Forelimb muscle (tissue), 1 donor: ENCODE results near the gene NPC1L1. TPM values are rescaled to one million over a fixed set of nuclear protein-coding genes. Genes with fewer than 3 reads are reported as not detected.
"Not testable (repeated sequence)": the region's sequence is repeated elsewhere in the genome, so short reads cannot be mapped to it uniquely, and the experiment has no call there.

Source experiments
- DNase-seq: peaks from one replicate; pipeline ENCODE4 v3.0.0-alpha.2; 2013; ENCODE audit warnings: low read depth
- polyA plus RNA-seq: library from polyadenylated mRNA; unstranded; fragments of 120-200 nt; gene quantifications from one replicate; pipeline ENCODE4 v1.2.1, GENCODE V29; 2013; ENCODE audit not compliant: insufficient read length

Gene NPC1L1
- polyA plus RNA-seq, 1 donor = 0.04 TPM

DNA sequence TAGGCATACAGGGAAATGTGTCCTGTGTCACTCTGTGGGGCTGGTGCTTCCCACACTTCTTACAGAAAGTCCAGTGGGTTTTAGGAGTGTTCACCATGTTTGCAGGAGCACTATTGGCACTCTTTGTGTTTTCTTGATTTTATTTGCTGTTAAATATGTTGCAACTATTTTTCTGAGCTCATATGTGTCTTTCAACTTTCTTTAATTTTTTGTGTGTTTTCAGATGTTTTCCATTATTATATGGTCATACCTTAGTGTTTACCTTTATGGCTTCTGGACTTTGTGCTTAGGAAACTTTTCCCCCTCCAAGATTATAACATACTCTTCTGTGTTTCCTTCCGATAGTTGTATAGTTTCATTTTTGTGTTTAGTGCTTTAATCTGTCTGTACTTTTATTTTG, 29.9 kb downstream of the NPC1L1 start:
- DNase-seq = no peak

DNA sequence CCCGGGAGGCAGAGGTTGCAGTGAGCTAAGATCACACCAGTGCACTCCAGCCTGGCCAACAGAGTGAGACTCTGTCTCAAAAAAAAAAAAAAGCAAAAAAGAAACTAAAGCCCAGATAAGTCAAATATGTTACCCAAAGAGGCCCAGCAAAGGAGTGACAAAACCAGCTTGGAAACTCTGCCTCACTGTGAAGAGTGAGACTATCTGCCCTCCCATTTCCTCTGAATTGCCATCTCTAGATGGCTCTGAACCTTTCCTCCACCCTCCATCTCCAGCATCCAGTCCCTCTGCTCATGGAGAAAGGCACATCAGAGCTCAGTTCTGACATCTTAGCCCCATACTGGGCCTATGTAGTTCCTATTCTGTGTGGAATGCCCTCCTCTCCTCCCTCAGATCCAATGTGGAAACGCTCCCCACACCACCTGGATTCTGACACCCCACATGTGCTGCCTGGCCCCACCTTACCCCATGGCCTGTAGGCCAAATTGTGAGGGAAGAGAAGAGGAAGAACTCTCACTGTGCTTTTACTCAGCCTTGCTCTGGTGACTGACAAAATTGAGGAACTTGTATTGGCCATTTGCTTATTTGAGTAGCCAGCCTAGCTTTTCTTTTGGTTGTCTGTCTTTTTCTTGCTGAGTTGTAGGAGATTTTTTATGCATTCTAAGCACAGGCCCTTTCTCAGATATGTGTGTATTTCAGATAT, 32.7 kb downstream of the NPC1L1 start:
- no peak for DNase-seq

DNA sequence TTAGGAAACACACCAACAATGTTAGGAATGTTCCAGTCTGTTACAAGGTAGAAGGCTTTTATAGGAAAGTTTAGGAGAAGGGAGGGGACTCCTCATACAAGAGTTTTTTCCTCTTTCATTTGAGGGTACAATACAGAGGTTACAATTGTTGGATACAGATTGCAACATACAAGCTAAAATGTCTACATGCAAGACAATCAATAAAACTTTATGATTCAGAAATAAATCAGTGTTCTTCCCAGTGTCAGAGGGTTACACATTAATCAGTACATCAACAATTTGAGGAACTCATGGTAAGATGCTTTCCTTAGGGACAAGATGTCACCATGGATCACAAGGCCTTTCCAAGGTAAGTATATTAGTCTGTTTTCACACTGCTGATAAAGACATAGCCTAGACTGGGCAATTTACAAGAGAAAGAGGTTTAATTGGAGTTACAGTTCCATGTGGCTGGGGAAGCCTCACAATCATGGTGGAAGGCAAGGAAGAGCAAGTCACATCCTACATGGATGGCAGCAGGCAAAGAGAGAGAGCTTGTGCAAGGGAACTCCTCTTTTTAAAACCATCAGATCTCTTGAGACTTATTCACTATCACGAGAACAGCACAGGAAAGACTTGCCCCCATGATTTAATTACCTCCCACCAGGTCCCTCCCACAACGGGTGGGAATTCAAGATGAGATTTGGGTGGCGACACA, 34.4 kb downstream of the NPC1L1 start:
- DNase-seq = not testable (repeated sequence)

DNA sequence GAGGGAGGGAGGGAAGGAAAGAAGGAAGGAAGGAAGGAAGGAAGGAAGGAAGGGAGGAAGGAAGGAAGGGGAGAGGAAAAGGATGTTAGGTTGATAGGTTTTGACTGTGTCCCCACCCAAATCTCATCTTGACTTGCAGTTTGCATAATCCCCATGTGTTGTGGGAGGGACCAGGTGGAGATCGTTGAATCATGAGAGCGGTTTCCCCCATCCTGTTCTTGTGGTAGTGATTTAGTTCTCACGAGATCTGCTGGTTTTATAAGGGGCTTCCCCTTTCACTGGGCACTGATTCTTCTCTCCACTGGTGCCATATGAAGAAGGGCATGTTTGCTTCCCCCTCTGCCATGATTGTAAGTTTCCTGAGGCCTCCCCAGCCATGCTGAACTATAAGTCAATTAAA, 35.5 kb downstream of the NPC1L1 start:
- no peak for DNase-seq

DNA sequence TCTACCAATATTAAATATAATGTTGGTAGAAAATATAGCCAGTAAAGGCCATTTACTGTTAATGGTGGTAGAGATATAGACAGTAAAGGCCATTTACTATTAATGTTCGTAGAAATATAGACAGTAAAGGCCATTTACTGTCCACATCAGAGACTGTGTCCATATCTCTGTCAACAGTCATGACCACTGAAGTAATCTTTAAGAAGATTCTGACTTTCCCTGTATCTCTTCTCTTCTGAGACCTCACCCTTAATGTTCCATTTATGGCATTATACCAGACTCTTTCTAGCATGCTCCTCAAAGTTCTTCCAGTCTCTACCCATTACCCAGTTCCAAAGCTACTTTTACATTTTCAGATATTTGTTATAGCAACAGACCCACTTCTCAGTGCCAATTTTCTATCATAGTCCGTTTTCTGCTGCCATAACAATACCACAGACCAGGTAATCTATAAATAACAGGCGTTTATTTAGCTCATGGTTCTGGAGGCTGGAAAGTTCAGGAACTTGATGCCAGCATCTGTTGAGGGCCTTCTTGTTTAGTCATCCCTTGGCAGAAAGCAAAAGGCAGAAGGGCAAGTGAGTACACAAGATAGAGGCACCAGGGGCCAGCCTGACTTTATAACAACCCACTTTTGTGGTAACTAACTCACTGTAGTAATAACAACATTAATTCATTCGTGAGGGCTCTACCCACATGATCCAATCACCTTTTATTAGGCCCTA, 42.7 kb downstream of the NPC1L1 start:
- DNase-seq = no peak

DNA sequence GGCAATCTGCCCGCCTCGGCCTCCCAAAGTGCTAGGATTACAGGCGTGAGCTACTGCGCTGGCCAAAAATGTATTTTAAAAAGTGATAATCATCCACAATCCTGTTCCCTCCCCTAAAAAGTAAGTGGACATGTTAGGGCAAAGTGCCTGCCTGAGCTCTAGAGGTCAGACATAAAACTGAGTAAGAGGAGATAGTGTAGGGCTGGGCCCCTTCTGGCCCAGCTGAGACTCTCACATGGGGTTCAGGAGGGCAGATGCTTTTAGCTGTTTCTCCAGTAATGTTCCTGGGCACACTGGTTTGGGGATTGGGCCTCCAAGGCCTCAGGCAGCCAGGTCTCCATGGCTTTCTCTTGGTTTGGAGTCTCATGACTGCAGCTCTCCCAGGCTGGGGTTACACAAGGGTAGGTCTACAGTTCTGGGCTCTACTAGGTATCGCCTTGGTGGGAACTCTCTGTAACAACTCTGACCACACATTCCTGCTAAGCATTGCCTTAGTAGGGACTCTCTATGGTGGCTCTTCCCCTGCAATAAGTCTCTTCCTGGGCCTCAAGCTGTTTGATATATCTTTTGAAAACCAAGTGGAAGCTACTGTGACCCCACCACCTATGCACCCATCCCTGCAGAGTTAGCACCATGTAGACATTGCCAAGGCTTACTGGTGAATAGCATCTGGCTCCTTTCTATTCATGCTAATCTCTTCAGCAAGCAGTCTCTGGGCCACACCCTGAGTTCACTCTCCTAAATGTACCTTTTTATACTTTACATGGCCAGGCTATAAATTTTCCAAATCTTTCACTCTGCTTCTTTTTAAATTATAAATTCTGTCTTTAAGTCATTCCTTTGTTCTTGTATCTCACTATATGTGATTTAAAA, 43.7 kb downstream of the NPC1L1 start:
- DNase-seq = no peak

DNA sequence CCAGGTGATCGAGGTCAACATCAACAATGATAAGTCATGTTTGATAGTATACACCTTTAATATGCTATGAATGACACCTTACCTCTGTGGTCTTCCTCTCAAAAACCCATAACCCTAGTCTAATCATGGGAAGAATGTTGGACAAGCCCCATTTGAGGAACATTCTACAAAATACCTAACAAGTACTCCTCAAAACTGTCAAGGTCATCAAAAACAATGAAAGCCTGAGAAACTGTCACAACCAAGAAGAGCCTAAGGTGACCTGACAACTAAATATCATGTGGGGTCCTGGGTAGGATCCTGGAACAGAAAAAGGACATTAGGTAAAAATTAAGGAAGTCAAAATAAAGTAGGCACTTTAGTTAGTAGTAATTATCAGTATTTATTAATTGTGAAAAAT, 44.7 kb downstream of the NPC1L1 start:
- no peak for DNase-seq

DNA sequence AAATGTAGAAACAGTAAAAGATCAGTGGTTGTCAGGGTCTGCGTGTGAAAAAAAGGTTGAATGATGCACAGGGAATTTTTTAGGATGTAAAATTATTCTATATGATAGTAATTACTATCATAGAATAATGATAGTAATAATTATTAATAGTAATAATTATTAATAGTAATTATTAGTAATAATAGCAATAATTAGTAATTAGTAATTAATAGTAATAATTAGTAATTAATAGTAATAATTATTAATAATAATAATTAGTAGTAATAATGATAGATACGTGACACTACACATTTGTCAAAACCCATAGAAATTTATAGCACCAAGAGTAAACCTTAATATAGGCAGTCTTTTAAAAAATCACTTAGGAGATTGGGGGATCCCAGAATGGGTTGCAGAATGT, 46.2 kb downstream of the NPC1L1 start:
- no peak for DNase-seq

DNA sequence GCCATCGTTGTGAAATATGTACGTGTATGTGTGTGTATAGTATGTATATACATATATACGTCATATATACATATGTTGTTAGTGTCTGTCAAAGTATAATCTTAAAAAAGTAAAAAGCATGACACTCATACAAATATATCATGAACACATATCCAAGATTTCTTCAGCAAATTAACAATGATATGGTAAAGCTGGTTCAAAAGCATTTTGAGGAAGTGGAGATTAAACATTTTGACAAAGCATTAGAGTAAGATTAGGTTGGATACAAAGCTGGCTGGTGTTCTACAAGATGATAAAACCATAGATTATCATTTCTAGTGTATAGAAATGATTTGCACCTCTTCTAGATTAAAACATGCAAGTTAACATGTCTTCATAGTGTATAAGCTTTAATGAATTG, 49.9 kb downstream of the NPC1L1 start:
- DNase-seq = no peak

DNA sequence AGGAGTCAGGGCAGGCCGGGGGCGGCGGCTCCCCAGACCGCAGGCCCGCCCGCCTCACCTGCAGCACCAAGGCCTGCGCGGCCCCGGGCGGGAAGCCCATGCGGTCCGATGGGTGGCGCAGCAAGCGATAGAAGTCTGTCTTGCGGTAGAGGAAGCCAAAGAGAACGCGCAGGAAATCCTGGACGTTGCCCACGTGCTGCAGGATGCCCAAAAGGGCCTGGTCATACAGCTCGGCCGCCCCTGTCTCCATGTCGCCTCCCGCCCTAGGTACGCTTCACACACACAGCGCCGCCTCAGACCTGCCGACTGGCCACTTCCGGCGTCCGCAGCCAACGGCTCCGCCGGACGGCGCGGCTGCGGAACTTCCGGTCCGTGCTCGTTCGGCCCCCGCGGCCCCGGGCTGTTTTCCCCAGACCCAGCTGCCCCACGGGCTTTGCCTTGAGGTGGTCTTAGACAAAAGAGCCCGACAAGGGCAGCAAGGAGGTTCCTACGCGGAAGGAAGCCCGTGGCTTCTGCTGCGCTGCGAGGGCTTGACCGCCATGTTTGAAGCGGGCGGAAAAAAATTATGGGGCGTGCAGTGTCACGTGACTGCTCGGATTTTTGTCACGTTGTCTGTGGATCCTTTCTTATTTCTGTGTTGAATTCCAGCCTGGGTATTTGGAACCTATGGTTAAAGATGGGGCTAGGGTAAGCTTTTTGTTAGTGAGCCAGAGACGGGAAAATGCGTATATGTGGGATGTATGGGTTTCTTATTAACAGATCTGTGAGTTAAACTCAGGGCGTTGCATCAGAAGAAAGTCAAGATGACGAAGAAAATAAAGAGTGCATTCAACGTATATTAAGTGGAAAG, 50.6 kb downstream of the NPC1L1 start, which contains the start of gene NUDCD3:
NUDCD3 (minus strand) TSS at position 308 of the 850 bp plus-strand sequence; CDS start at position 250, 58 bp downstream.
- peak; percentile 61 for DNase-seq

DNA sequence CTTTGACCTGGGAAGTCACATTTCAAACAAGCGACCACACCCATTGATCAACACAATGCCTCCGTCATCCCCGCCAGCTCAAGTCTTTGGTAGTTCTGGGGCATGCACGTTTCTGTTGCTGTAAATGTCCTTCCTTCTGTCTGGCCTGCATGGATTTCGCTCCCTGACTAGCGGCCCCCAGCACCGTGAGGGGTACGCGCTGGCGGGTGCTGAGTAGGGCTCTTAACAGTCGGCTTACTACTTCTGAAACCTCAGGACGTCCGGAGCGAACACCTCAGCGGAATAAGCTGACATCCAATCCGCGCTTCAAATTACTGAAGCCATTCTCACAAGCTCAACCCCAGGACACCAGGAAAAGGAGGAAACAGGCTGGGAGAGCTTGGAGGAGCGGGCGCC, 51.2 kb downstream of the NPC1L1 start:
- DNase-seq = no peak

DNA sequence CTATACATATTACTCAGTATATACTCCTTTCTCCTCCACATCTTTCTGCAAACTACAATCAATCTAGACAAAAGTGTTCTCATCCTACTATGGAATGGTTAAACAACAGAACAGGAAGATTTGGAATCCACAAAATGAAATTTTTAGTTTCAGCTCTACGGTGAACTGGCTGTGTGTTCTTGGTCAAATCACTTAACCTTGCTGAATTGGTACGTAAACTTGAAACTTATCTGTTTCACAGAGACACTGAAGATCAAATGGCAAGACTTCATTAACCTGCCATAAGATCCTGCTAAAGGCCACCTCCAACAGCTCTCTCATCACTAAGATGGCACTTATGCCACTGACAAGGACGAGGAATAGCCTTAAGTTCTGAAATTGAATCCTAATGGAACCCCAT, 52.2 kb downstream of the NPC1L1 start:
- no peak for DNase-seq

DNA sequence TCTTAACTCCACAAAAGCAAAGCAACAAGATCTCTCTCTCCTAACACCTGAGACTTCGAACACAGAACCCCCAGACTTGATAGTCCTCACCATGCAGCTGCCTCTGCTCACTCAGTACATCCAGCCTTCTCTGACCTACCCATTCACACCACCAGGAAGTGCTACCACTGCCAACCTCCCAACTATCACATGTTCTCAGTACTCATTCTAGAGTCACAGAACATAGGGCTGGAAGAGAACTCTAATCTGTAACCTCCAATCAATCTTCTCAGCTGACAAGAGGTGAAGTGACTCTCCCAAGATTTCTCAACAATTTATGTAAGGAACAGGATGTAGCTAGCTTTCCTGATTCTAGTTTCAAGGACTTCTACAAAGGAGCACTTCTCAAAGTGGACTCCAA, 54.4 kb downstream of the NPC1L1 start:
- no peak for DNase-seq

DNA sequence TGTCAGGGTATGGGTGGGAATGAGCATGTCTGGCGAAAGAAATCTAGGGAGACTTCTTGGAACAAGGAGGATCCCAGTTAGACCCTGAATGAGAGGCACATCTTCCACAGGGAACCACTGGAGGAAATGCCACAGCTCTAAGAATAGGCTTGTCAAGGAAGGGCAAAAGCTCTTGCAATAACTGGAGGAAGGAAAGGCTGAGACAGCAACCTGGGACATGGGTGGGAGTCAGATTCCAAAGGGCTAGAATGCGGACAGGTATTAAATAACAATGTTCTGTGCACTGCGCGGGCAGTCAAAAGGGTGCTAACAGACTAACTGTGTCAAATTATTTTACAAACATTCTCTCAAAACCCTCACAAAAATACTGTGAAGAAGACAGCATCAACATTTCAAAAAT, 55.1 kb downstream of the NPC1L1 start:
- no peak for DNase-seq

DNA sequence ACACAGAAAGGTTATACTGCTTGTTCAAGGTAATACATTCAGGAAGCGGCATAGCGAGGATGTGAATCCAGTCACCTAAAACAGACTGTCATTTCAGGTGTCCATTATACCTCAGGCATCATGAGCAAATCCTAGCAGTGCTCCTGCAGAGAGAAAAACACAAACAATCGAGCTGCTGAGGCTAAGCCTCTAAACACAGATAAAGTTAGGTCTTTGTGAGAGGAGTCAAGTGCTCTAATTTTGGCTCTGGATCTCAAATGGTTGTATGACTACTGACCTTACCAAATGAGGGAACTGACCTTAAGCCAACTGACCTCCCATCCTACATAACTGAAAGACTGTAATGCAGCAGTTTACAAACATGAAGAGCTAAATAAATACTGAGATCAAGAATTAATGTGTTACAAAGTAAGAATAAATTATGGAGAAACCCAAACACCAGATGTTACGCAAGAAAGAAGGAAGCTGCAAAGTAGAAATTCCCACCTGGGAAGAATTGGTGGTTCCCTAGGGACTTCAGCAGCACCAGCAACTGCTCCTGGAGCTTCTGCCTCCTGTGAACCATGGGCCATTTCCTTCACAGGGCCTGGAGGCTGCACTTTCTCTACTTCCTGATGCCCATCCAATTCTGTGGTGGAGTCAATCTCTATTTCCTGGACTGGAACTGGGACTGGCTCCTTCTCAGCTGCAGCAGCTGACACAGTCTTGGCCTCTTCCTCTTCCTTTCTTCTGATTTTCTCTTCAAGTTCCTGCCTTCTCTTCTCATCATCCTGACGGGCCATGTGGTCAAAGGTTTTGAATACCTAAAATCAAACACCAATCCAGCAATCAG, 56.4 kb downstream of the NPC1L1 start:
- no peak for DNase-seq

DNA sequence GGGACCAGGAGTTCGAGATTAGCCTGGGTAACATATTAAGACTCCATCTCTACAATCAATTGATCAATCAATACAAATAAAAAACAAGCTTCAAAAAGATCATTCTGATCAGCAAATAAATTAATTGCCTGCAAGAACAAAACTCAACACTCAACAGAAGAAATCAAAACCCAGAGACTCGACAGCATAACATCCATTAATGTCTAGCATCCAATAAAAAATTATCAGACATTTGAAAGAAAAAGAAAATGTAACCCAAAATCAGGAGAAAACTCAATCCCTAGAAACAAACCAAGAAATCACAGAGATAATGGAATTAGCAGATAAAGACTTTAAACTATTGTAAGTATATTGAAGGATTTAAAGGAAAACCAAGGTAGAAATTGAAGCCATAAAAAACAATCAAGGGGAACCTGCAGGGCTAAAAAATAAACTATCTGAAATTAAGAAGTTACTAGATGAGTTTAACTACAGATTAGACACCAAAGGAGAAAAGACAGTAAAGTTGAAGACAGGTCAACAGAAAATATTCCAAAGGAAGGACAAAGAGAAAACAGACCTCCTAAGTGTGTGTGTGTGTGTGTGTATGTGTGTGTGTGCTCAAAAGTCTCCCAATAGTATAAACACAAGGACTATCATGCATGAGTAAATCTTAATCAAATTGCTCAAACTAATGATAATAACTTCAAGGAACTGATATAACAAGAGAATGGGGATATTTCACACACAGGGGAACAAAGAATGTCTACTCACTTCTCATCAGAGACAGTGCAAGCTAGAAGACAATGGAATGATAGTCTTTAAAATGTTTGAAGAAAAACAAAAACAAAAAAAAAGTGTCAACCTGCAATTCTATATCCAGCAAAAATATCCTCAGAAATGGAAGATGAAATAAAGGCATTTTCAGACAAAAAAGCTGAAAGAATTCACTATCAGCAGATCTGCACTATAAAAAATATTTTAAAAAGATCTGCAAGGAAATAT, 58.3 kb downstream of the NPC1L1 start:
- DNase-seq = no peak

DNA sequence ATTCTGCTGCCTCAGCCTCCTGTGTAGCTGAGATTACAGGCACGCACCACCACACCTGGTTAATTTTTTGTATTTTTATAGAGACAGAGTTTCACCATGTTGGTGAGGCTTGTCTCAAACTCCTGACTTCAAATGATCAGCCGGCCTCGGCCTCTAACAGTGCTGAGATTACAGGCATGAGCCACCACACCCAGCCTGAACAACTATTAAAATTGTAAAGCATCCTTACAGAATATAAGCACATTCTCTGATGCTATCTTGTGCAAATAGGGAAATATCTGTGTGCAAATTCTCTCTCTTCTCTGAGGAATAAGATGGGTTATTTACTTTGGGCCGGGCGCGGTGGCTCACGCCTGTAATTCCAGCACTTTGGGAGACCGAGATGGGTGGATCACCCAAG, 63.2 kb downstream of the NPC1L1 start:
- no peak for DNase-seq

DNA sequence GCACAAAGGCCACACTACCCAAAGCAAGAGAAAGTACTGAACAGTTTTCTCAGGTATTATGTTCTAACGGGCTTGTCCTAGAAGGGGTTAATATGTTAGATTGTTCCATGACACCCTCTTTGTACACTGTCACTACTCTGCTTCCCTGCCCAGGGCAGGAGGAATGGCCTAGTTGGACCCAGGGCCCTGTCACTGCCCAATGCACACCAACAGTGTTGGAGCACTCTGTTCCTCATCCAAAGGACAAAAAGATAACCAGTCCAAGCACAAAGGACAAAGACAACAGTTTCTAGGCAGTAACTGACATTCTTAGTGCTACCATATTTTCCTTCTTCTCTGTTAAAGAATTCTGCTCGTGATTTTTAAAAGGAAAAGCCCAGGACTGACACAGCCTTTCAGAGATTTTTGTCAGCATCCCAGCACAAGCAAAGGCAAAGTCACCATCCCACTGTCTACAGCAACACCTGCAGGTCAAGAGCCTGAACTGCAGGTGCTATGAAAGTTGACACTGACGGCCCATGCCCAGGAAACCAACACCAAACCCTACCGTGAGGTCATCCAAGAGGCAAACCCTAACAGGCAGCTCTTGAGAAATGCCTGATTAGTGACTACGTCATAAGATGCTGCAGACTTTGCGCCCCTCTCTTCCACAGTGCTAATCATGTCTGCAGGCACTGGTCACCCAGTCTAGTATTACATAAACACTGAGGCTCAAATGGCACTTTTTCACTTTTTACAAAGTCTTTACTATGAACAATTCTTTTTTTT, 63.9 kb downstream of the NPC1L1 start:
- peak; percentile 41 for DNase-seq
